HFFc6 (cell line): ENCODE data around the gene ITM2B. TPM values are rescaled to one million over a fixed set of nuclear protein-coding genes. Genes with fewer than 3 reads are reported as not detected.
A peak's percentile ranks its signal among the peaks of the same experiment; 100 is the strongest.

ENCODE experiments used
- DNase-seq: peaks from one replicate; pipeline ENCODE4 v3.0.0-alpha.2; 2018
- H3K27ac Mint-ChIP-seq: 2 replicates; pipeline ENCODE4 v1.8.0; 2020; ENCODE audit warnings: mild to moderate bottlenecking, mixed read lengths
- H3K27me3 Mint-ChIP-seq: 2 replicates; pipeline ENCODE4 v1.8.0; 2021; ENCODE audit warnings: mild to moderate bottlenecking, moderate library complexity, mixed read lengths; ENCODE audit not compliant: insufficient read depth
- H3K36me3 Mint-ChIP-seq: 2 replicates; pipeline ENCODE4 v1.8.0; 2021; ENCODE audit warnings: low read depth, mixed read lengths
- H3K4me1 Mint-ChIP-seq: 2 replicates; pipeline ENCODE4 v1.8.0; 2020; ENCODE audit warnings: low read depth, mixed read lengths
- H3K4me3 Mint-ChIP-seq: 2 replicates; pipeline ENCODE4 v1.8.0; 2020; ENCODE audit warnings: mild to moderate bottlenecking, moderate library complexity, mixed read lengths
- H3K9me3 Mint-ChIP-seq: 2 replicates; pipeline ENCODE4 v1.8.0; 2020; ENCODE audit warnings: mild to moderate bottlenecking, mixed read lengths
- total RNA-seq, 6 experiments: library from RNA; stranded (reverse); fragmentation: NEBNext Ultra II Directional; extraction: Animal tissue kit (Norgen Biotek cat#: 25700); gene quantifications; 2 replicates in 1 of 6; 3 replicates in 5 of 6; pipeline ENCODE4 v1.2.3, GENCODE V29; 2021
- TF ChIP-seq, protein P1 (sequence below): fragments of 200-600 bp; sonication (generic); IDR thresholded peaks from 2 replicates; pipeline ENCODE4 v1.5.0; 2021; ENCODE audit warnings: antibody characterized with exemption, mild to moderate bottlenecking

The ITM2B gene
- total RNA-seq, 6 experiments from 2014 or later, result 161 to 258 (median 191) TPM

DNA sequence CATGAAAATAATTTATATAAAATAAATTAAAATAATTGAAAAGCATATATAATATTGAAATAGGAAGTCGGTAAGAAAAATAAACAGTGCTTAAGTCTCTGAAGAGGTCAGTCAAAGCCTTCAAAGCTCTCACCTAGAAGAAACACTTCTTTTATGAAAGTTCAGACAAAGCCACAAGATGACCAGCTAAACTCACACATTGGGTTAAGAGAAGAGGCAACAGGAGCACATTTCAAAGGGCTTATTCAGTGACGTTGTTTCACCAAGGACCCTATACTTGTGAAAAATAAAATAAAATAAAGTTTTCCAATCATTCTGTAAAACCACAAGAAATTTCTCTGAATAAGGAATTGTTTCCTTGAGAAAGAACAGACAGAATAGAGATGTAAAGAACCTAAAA, 2.5 kb upstream of the ITM2B start:
- DNase-seq, result no peak
- no peaks in the 10 kb centered on the region for H3K36me3 Mint-ChIP-seq
- H3K4me1 Mint-ChIP-seq, result peaks cover 25% of the 10 kb centered on the region
- H3K4me3 Mint-ChIP-seq, result no peak overlapping the region
- peaks cover 16% of the 10 kb centered on the region for H3K27me3 Mint-ChIP-seq
- TF ChIP-seq, protein P1, sequence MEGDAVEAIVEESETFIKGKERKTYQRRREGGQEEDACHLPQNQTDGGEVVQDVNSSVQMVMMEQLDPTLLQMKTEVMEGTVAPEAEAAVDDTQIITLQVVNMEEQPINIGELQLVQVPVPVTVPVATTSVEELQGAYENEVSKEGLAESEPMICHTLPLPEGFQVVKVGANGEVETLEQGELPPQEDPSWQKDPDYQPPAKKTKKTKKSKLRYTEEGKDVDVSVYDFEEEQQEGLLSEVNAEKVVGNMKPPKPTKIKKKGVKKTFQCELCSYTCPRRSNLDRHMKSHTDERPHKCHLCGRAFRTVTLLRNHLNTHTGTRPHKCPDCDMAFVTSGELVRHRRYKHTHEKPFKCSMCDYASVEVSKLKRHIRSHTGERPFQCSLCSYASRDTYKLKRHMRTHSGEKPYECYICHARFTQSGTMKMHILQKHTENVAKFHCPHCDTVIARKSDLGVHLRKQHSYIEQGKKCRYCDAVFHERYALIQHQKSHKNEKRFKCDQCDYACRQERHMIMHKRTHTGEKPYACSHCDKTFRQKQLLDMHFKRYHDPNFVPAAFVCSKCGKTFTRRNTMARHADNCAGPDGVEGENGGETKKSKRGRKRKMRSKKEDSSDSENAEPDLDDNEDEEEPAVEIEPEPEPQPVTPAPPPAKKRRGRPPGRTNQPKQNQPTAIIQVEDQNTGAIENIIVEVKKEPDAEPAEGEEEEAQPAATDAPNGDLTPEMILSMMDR, result no peak
- no peak overlapping the region for H3K27ac Mint-ChIP-seq
- no peaks in the 10 kb centered on the region for H3K9me3 Mint-ChIP-seq

DNA sequence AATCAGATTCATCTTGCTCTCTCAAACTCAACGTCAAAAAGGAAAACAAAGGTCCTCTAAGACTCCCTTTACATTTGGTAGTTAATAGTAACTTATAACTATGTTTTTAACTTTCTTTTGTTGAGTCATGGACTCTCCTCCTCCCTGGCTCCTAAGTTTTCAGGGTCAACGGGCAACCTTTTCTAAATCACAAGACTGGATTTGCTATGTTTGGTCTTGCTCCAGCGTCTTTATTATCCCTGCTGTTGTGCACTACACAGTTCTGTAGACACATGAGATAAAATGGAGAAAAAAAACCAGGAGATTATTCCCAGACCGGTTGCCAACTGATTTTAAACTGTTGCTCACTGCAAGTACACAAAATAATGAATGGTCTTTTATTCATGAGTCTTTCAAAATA, 1.9 kb upstream of the ITM2B start:
- Mint-ChIP-seq H3K27me3 (peaks cover 16% of the 10 kb centered on the region), H3K4me1 (peaks cover 30% of the 10 kb centered on the region), H3K36me3 (no peaks in the 10 kb centered on the region), H3K27ac (no peak overlapping the region), H3K4me3 (no peak overlapping the region), H3K9me3 (no peaks in the 10 kb centered on the region)
- TF ChIP-seq, protein P1, result no peak
- no peak for DNase-seq

DNA sequence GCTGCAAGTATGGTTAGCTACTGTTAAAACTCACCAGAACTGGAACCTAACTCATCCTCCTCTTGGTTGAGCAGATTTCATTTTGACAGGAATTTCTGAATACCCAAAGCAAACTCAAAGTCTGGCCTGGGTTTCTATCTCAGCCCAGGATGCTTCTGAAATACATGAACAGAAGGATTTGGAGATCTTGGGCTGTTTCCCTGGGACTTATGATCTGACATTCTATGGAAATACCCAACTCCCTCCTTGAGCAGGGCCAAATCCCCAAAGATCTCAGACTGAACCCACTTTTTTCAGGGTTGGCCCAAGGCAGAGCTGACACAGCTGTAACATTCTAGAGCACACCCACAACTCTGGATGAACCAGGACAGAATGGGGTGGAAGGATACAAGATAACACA, 1.1 kb upstream of the ITM2B start:
- H3K27ac Mint-ChIP-seq, result no peak overlapping the region
- H3K4me3 Mint-ChIP-seq, result peak overlapping the region; percentile 96
- peaks cover 16% of the 10 kb centered on the region for H3K27me3 Mint-ChIP-seq
- H3K36me3 Mint-ChIP-seq, result no peaks in the 10 kb centered on the region
- H3K9me3 Mint-ChIP-seq, result no peaks in the 10 kb centered on the region
- TF ChIP-seq, protein P1, result no peak
- DNase-seq, result no peak
- H3K4me1 Mint-ChIP-seq, result peaks cover 39% of the 10 kb centered on the region

DNA sequence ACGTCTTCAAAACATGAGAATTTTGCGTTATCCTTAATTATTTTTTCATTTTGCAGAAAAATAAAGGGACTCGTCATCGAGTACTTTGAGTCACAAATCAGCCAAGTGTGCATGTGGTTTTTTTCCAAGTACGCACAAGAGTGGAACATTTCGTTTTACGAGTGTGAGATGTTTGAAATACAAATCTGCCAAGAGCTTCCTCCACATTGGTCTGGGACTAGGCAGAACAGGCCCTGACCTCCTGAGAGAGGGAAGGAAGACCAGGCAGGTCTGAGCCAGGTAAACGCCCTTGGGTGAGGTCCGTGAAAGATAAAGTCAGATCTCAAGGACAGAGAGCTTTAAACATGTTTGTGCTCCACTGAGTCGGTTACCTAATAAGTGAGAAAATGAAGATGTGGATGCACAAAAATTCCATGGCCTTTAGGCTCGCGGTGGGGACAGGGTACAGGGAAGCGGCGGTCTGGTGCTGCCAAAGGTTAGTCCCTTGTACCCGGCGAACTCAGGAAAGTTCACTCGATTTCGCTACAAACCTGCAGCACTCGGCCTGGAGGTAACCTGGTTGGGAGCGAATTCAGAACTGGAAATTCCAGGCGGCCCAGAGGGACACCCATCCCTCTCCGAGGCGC, 473 bp upstream of the ITM2B start:
- Mint-ChIP-seq H3K36me3 (no peaks in the 10 kb centered on the region), H3K4me3 (peak overlapping the region; percentile 96), H3K27me3 (peaks cover 16% of the 10 kb centered on the region), H3K9me3 (no peaks in the 10 kb centered on the region), H3K4me1 (peaks cover 45% of the 10 kb centered on the region), H3K27ac (peak overlapping the region; percentile 86)
- TF ChIP-seq, protein P1, result no peak
- DNase-seq, result peak; percentile 21

DNA sequence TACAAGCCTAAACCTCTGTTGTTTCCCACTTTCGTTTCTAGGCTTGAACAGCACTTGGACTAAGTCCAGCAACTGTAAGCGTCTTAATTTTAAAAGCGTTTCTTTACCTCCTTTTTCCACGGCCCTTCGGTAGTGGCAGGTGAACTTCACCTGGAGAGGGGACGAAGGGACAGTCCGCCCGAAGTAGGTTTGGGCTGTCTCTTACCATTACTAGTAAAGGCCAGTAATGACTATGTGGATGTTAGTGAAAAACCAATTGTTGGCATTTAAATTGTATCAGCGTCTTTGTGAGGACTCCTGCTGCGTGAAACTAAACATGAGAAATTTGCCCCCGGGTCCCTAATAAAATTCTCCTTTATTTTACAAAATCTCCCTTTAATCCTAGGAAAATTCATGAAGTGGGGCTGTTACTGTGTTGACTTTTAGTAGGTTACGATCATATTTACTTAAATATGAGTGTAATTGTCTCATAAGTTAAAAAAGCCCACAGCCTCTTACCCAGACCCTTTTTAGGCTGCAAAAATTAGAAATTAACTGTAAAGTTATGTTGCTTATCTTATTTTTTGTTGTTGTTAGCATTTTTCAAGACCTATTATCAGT, 983 bp downstream of the ITM2B start:
- Mint-ChIP-seq H3K36me3 (no peaks in the 10 kb centered on the region), H3K9me3 (no peaks in the 10 kb centered on the region), H3K27ac (peak overlapping the region; percentile 87), H3K27me3 (peaks cover 10% of the 10 kb centered on the region), H3K4me3 (peak overlapping the region; percentile 96), H3K4me1 (peaks cover 47% of the 10 kb centered on the region)
- TF ChIP-seq, protein P1, result no peak
- DNase-seq, result no peak
